Activated effector memory CD4-positive, alpha-beta T cell treated with anti-CD3 and anti-CD28 coated beads, Interleukin-2, amount 50 U/mL, for 16 hours (primary cell): ENCODE data around the gene SPTBN4.
"Not testable (repeated sequence)": the region's sequence is repeated elsewhere in the genome, so short reads cannot be mapped to it uniquely, and the experiment has no call there.

ENCODE experiments used
- DNase-seq: peaks from one replicate; pipeline ENCODE4 v3.0.0-alpha.2; 2020

The SPTBN4 gene

GRCh38 chr19:40466985-40467734, at the start of gene SPTBN4:
Gene SPTBN4, plus strand, starts transcription at chr19:40467001. Its CDS starts 5,621 bp downstream, at chr19:40472622.
- DNase-seq, result no peak

DNA sequence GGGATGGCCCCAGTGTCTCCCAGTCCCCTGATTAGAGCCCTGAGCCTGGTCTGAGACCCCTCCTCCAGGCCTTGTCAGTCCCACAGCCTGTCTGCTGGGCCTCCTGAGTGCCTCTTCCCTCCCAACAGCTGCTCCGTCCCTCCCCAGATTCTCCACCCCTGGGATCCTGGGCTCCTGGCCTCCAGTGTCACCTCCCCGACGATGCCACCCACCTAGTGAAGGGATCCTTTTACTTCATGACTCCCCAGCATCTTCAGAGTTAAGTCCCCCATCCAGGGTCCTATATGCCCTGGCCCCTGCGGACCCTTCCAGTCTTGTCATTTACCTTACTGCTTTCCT, 49.2 kb upstream of the SPTBN4 start:
- no peak for DNase-seq

- no peak for DNase-seq
These were observed 48.8 kb upstream of the SPTBN4 start for GRCh38 chr19:40418040-40418439.

GRCh38 chr19:40419066-40419612, 47.7 kb upstream of the SPTBN4 start:
- no peak for DNase-seq

DNA sequence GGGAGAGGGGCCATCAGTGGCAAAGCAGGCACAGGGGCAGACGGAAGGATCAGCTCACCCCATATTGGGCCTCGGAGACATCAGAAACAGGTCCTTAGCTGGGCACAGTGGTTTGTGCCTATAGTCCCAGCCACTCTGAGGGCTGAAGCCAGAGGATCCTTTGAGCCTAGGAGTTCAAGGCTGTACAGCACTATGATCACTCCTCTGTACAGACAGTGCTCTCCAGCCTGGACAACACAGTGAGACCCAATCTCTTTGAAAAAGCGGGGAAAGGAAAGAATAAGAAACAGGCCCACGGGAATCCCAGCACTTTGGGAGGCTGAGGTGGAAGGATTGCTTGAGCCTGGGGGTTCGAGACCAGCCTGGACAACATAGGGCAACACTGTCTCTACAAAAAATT, 47.0 kb upstream of the SPTBN4 start:
- no peak for DNase-seq

DNA sequence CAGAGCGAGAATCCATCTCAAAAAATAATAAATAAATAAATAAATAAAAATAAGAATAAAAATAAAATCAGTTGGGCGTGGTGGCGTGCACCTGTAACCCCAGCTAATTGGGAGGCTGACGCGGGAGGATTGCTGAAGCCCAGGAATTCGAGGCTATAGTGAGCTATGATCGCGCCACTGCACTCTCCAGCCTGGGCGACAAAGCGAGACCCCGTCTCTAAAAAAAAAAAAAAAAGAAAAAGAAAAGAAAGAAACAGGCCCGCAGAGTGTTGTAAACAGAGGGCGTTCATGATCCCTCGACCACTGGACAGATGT, 46.4 kb upstream of the SPTBN4 start:
- DNase-seq, result no peak

DNA sequence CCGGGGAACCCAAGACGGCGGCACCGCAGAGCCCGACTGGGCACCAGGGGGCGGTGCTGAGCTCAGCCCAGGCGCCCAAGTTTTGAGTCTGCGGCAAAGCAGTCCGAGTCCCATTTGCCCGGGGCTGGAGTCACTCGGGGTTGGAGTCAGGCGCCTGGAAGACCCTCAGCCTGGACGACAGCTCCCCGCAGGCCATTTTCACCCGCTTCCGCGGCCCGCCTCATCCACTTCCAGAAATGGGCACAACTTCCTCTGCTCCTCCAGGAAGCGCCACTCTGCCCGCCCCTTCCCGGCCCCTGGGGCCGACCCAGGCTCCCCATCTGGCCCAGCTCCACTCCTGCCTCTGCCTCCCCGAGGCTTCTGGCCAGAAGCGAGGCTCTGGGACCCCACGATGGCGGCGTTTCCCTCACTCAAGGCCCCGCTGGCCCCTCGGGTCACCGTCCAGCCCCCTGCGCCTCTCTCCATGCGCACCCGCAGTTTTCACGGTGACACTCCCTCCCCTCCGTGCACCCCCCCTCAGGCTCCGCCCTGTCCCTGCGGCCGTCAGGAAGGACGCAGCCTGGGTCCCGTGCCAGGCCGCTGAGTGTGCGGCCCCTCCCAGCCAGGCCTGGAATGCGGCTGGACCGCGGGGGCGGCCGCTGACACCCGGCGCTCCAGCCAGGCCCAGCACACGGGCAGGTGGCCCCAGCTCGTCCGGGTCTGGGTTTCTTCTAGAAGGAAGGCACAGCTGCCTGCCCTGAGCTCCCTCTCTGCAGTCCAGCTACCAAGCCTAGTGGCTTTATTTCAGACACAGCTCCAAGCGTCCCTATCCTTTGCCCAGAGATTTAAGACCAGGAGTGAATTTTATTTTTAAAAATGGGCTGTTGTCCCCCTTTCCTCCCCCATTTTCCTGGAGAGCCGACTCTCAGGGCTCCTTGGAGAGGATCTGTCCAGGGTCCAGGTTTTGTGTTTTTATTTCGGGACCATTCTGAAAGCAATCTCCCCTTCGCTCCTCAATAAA, 45.7 kb upstream of the SPTBN4 start:
- DNase-seq, result peak; percentile 90

GRCh38 chr19:40421993-40422747, 44.6 kb upstream of the SPTBN4 start:
- DNase-seq, result no peak

DNA sequence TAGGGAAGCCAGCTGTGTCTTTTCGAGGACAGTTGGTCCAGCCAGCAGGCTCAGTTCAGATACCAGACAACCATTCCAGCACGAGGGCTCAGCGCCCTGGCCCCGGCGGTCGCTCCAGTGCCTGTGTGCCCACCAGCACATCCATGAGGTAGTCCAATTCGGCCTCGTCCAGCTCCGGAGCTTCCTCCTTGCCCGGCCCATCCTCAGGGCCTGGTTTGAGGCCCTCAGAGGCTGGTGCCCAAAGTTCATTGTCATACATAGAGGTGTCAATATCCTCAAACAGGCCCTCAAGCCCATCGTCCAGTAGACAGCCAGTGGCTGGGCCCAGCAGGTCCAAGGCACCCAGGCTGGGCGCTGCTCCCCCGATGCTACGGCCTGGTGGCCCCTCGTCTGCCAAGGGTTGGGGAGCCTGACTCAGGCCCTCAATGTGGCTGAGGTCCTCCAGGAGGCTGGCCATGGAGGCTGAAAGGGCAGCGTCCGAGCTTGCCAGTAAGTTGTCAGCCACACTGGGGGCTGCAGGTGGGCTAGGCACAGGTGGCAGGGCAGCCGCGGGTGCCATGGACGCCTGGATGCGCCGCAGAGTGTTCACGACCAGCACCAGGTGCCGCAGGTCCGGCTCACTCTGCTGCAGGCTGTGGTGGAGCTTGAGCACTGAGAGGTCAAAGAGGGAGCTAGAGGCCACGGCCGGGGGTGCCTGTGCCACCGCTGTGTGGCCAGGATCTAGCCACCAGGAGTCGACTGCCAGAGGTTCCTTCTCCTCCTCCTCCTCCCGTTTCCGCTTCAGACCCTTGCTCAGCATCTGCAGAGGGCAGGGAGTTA, 43.8 kb upstream of the SPTBN4 start:
- no peak for DNase-seq

- DNase-seq, result no peak
These were observed 42.9 kb upstream of the SPTBN4 start for GRCh38 chr19:40423938-40424337.

- peak; percentile 64 for DNase-seq
These were observed 42.0 kb upstream of the SPTBN4 start for GRCh38 chr19:40424637-40425449.

DNA sequence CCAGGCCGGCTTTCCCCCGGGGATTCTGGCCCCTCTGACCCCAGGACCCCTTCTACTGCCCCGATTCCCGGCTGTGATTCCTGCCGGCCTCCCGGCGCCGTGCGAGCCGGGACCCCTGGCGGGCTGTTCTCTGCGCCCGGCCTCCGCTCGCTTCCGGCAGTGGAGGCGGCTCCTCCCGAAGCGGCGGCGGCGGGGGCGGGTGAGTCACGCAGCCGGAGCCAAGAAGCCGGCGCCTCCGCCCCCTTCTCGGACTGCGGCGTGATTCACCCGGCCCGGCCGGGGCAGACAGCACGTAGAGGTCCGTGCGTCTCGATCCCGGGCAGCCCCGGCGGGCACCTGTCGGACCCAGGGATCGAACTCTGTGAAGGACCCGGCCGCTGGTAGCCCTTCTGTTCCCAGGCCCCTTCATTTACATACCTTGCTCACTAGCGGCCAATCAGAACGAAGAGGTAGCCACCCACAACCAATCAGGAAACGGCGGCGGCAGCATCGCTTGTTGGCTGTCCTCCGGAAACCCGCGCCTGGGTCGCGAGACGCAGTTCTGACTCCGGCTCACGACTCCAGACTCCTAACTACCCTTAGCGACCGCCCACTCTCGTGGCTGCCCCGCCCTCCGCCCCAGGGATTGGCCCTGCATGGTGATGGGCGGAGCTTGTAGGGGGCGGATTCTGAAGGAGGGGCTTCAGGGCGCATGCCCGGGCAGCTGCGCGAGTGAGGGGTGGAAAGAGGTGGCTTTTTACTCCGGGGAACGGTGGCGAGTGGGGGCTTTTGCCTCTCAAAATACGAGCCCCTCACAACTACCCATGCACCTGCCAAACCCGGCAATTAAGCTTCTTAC, 41.1 kb upstream of the SPTBN4 start, which contains the start of gene SERTAD1:
TSS of gene SERTAD1 (minus strand) at position 543 of the 838 bp plus-strand sequence. CDS start 2,446 bp downstream, outside the sequence.
- DNase-seq, result peak; percentile 100

GRCh38 chr19:40428197-40428596, 38.6 kb upstream of the SPTBN4 start:
- not testable (repeated sequence) for DNase-seq

GRCh38 chr19:40430242-40430641, 36.6 kb upstream of the SPTBN4 start:
- not testable (repeated sequence) for DNase-seq

GRCh38 chr19:40431698-40432097, 35.1 kb upstream of the SPTBN4 start:
- no peak for DNase-seq

- not testable (repeated sequence) for DNase-seq
These were observed 34.0 kb upstream of the SPTBN4 start for GRCh38 chr19:40432760-40433159.

GRCh38 chr19:40433391-40434216, 33.2 kb upstream of the SPTBN4 start:
- peak; percentile 84 for DNase-seq

DNA sequence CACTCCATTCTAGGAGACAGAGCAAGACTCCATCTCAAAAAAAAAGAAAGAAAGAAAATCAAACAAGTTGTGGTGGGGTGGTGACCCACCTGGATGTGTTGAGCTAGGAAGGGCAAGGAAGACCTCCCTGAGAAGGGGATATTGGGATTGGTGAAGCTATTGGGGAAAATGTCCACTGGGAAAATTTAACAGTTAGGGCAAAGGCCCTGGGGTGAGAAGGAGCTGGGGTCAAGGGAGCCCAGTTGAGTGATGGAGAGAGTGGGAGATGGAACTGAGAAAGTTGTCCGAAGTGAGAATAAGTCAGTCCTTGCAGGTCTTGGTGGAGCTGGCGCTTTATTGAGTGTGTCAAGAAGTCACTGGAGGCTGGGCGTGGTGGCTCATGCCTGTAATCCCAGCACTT, 28.5 kb upstream of the SPTBN4 start:
- no peak for DNase-seq

DNA sequence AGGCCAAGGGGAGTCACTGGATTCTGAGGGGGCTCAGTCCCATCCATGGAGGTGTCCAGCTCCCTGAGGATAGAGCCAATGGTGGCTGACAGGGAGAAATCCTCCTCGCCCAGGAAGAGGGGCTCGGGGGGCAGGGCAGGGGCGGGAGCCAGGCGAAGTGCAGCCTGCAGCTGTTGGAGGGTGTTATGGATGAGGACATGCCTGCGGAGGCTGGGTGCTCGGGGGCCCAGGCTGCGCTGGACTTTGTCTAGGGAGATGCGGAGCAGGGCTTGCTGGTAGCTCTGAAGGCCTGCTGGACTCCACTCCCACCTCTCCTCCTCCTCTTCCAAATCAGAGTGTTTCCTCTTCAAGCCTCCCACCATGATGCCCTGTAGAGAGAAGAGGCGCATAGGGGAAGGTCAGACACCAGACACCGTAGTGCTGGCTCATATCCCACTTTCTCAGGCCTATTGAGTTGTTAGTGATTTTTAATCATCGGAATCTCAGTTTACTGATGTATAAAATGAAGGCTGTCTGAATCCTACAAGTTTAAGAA, 25.0 kb upstream of the SPTBN4 start:
- no peak for DNase-seq
